ENCODE data around the gene ACOX2.

GRCh38 chr3:58526515-58526957 is 10.5 kb downstream of the ACOX2 start:
- TF ChIP-seq MAZ (IDR thresholded peaks at IDR 0.05; ENCODE audit: borderline replicate concordance, low read depth, low read length) = no peak
- no peak for TF ChIP-seq POLR2A (IDR thresholded peaks at IDR 0.05; ENCODE audit: low read length)
- no peak for TF ChIP-seq CTCF (IDR thresholded peaks at IDR 0.05)
- TF ChIP-seq KDM1A (IDR thresholded peaks at IDR 0.05; ENCODE audit: low read depth) = no peak
- TF ChIP-seq CBX8 (IDR thresholded peaks at IDR 0.05) = no peak
- TF ChIP-seq MAX (IDR thresholded peaks at IDR 0.05) = peak; percentile 40; the same call in 1 of the 2 replicates
- TF ChIP-seq, protein P1, sequence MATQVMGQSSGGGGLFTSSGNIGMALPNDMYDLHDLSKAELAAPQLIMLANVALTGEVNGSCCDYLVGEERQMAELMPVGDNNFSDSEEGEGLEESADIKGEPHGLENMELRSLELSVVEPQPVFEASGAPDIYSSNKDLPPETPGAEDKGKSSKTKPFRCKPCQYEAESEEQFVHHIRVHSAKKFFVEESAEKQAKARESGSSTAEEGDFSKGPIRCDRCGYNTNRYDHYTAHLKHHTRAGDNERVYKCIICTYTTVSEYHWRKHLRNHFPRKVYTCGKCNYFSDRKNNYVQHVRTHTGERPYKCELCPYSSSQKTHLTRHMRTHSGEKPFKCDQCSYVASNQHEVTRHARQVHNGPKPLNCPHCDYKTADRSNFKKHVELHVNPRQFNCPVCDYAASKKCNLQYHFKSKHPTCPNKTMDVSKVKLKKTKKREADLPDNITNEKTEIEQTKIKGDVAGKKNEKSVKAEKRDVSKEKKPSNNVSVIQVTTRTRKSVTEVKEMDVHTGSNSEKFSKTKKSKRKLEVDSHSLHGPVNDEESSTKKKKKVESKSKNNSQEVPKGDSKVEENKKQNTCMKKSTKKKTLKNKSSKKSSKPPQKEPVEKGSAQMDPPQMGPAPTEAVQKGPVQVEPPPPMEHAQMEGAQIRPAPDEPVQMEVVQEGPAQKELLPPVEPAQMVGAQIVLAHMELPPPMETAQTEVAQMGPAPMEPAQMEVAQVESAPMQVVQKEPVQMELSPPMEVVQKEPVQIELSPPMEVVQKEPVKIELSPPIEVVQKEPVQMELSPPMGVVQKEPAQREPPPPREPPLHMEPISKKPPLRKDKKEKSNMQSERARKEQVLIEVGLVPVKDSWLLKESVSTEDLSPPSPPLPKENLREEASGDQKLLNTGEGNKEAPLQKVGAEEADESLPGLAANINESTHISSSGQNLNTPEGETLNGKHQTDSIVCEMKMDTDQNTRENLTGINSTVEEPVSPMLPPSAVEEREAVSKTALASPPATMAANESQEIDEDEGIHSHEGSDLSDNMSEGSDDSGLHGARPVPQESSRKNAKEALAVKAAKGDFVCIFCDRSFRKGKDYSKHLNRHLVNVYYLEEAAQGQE (IDR thresholded peaks at IDR 0.05) = no peak
